Gastrocnemius medialis (tissue), 4 donors: ENCODE measurements around the gene DENND1A.

ENCODE experiments used
- CTCF ChIP-seq, 5 experiments: fragments of 450-650 bp in 3 of 5; fragments of 200-600 bp in 2 of 5; sonication (generic) in 2 of 5; IDR thresholded peaks in 4 of 5; conservative IDR thresholded peaks in 1 of 5; 1 replicate in 4 of 5; 2 replicates in 1 of 5; pipeline ENCODE4 v1.5.1; 2016 to 2019; ENCODE audit warnings: antibody characterized with exemption in 5 of 5, mild to moderate bottlenecking in 3 of 5, moderate library complexity in 3 of 5
- POLR2A ChIP-seq, 2 donors: fragments of 450-650 bp; IDR thresholded peaks; one replicate each; pipeline ENCODE4 v1.6.1; 2017; ENCODE audit warnings: antibody characterized with exemption in 2 of 2, mild to moderate bottlenecking in 2 of 2, moderate library complexity in 2 of 2

GRCh38 chr9:123687246-123687751 lies 242.6 kb downstream of the DENND1A start:
- TF ChIP-seq CTCF (IDR thresholded peaks at IDR 0.05 in 4 of 5, conservative IDR thresholded peaks at IDR 0.05 in 1 of 5): no peak
- TF ChIP-seq POLR2A (IDR thresholded peaks at IDR 0.05): no peak
